Upper lobe of left lung (tissue), 6 donors: Measurements from ENCODE around the gene CTBP2. TPM values are rescaled to one million over a fixed set of nuclear protein-coding genes. Genes with fewer than 3 reads are reported as not detected.

Experiments
- ATAC-seq, 2 donors: fragments of 200-7000 bp; cut with Tn5 transposase; one replicate each; pipeline ENCODE4 v1.9.1; 2022; ENCODE audit warnings: mild to moderate bottlenecking in 2 of 2, moderate library complexity in 2 of 2; ENCODE audit not compliant: low FRiP score in 2 of 2
- DNase-seq, 2 donors: peaks; one replicate each; pipeline ENCODE4 v3.0.0-alpha.2; 2019 to 2020
- H3K27ac ChIP-seq, 4 donors: fragments of 200-600 bp; sonication (generic); one replicate each; pipeline ENCODE4 v1.5.1; 2016 to 2019
- H3K27me3 ChIP-seq, 4 donors: fragments of 200-600 bp; sonication (generic); one replicate each; pipeline ENCODE4 v1.5.1; 2017 to 2019
- H3K36me3 ChIP-seq, 4 donors: fragments of 200-600 bp; sonication (generic); one replicate each; pipeline ENCODE4 v1.5.1; 2016 to 2019
- H3K4me1 ChIP-seq, 4 donors: fragments of 200-600 bp; sonication (generic); one replicate each; pipeline ENCODE4 v1.5.1; 2018 to 2019
- H3K4me3 ChIP-seq, 4 donors: fragments of 200-600 bp; sonication (generic); one replicate each; pipeline ENCODE4 v1.5.1; 2017 to 2019; ENCODE audit warnings: mild to moderate bottlenecking in 2 of 4, moderate library complexity in 1 of 4
- H3K9me3 ChIP-seq, 4 donors: fragments of 200-600 bp; sonication (generic); one replicate each; pipeline ENCODE4 v1.5.1; 2018 to 2019
- EP300 ChIP-seq, 4 donors: sonication (generic); formaldehyde crosslinking; IDR thresholded peaks; one replicate each; pipeline ENCODE4 v1.5.1; 2017; ENCODE audit warnings: antibody characterized with exemption in 4 of 4, control low read depth in 2 of 4
- POLR2A ChIP-seq, 4 donors: fragments of 450-650 bp; IDR thresholded peaks; one replicate each; pipeline ENCODE4 v1.5.1; 2016 to 2017; ENCODE audit warnings: antibody characterized with exemption in 4 of 4, mild to moderate bottlenecking in 2 of 4
- POLR2AphosphoS5 ChIP-seq, 2 donors: sonication (generic); formaldehyde crosslinking; IDR thresholded peaks; one replicate each; pipeline ENCODE4 v1.5.1; 2017; ENCODE audit warnings: antibody characterized with exemption in 2 of 2
- WGBS, 2 donors: methylation state at CpG; one replicate each; pipeline ENCODE4 v1.1.5; 2017 to 2018; 5-methylcytosine and 5-hydroxymethylcytosine counted together
- total RNA-seq, 6 donors: library from RNA; depleted of rRNA in 4 of 6; stranded (reverse); fragments of >200 nt in 4 of 6; gene quantifications; one replicate each; pipeline versions ENCODE4 v1.1.0 to v1.2.1, GENCODE V29; 2016 to 2021
- TF ChIP-seq, protein P1 (sequence below), 6 experiments: fragments of 450-650 bp in 4 of 6; fragments of 200-600 bp in 2 of 6; sonication (generic) in 2 of 6; IDR thresholded peaks; one replicate each; pipeline ENCODE4 v1.5.1; 2016 to 2019; ENCODE audit warnings: antibody characterized with exemption in 6 of 6
- donor health status: DM: no; HTN: no; CAD: no; lungs with moderate emphysema.
- donor health status: DM: no; HTN: yes; CAD: no; lungs with severe emphysema.

CTBP2 gene
- 10 to 100 TPM; 47.1 to 82.5 (median 59.7) TPM for total RNA-seq

DNA sequence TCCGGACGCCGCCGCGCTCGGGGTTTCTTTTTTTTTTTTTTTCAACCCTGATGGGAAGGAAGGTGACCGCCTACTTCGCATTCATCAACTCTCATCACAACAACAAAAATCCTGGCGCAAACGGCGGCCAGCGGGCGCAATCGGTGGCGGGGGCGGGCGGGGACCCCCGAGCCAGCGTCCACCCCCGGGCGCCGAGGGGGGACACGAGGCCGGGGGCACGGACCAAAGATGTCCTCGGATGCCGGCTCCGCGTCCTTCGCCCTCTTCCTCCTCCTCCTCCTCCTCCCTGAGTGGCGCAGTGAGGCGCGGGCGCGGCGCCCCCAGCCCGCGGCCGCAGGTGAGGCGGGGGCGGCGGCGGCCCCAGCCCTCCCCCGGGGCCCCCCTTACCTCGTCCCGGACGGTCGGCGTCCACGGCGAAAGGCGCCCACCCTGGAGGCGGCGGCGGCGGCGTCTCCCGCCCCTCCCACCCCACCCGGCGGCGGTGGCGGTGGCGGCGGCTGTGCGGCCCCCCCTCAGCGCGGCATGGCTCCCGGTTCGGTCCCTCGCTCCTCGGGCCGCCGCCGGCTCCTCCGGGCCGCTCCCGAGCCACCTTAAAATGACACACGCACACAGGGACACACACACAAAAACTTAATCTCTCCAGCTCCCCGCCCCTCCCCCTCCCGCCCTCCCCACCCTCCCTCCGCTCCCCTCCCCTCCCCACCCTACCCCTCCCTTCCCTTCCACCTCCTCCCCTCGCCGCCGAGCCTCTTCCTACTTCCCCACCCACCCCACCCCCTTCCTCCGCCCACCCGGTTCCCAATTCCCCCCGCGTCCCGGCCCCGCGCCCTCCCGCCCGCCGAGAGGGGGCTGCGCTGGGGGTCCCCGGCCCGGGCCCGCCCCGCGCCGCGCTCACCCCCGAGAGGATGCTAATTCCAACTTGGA lies at the start of gene CTBP2:
Gene CTBP2, minus strand, starts transcription at position 632 of the 924 bp plus-strand sequence.
- Histone ChIP-seq H3K9me3 (no peaks in the 10 kb centered on the region), H3K4me1 (peaks cover 26 to 49% (median 37%) of the 10 kb centered on the region in 4 donors), H3K27ac (peak within 1 kb of the TSS; percentile 96 to 100 (median 97)), H3K4me3 (peak within 1 kb of the TSS; percentile 88 to 94 (median 92)), H3K27me3 (peaks cover 0 to 3% (median 0%) of the 10 kb centered on the region in 4 donors), H3K36me3 (no peaks in the 10 kb centered on the region)
- WGBS, 2 donors, result 0 to 2% methylated on average over 17 to 18 of the region's 103 CpGs
- peak in 1 of 2 donors; percentile 50 for ATAC-seq
- TF ChIP-seq EP300 (IDR thresholded peaks at IDR 0.05) (no peak), POLR2AphosphoS5 (IDR thresholded peaks at IDR 0.05) (no peak), POLR2A (IDR thresholded peaks at IDR 0.05) (peak in 2 of 4 donors; percentile 7 to 23)
- TF ChIP-seq, protein P1, sequence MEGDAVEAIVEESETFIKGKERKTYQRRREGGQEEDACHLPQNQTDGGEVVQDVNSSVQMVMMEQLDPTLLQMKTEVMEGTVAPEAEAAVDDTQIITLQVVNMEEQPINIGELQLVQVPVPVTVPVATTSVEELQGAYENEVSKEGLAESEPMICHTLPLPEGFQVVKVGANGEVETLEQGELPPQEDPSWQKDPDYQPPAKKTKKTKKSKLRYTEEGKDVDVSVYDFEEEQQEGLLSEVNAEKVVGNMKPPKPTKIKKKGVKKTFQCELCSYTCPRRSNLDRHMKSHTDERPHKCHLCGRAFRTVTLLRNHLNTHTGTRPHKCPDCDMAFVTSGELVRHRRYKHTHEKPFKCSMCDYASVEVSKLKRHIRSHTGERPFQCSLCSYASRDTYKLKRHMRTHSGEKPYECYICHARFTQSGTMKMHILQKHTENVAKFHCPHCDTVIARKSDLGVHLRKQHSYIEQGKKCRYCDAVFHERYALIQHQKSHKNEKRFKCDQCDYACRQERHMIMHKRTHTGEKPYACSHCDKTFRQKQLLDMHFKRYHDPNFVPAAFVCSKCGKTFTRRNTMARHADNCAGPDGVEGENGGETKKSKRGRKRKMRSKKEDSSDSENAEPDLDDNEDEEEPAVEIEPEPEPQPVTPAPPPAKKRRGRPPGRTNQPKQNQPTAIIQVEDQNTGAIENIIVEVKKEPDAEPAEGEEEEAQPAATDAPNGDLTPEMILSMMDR (IDR thresholded peaks at IDR 0.05), result no peak
- peak; percentile 55 to 92 for DNase-seq

DNA sequence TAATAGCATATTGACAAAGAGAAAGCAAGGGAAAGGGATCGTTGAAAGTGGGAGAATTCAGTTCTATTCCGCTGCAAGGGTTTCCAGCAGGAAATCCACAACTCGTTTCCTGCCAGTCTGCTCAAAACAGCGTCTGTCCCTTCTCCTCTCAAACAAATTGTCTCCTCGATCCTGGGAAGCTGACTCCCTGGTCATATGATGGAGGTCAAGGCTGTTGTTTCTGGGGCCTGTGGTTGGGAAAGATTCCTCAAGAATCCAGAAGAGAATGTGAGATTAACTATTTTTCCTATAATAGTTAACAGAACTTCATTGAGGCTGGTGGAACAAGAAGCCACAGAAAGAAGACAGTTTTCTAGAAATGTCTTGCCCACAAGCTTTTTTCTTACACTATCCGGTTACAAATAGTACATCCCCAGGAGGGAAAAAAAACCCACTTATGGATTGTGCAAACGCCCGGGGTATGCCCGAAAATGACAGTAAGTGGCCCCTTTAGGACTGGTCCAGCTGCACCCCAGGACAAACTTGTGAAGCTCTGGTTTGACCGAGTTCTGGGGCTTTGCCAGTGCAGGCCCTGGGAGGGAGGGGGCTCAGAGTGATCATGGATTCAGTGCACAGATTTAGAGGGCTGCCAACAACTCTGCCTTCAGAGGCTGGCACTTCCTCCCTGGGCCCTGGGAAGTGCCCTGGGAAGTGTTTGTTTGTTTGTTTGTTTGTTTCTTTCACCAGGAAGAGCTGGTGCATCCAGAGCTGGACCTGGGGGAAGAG lies 49.4 kb upstream of the CTBP2 start:
- DNase-seq (no peak), ATAC-seq (peak in 1 of 2 donors; percentile 14)
- Histone ChIP-seq H3K27ac (no peak overlapping the region), H3K4me3 (peak overlapping the region in 1 of 4 donors; percentile 14), H3K9me3 (no peaks in the 10 kb centered on the region), H3K36me3 (no peaks in the 10 kb centered on the region), H3K27me3 (no peaks in the 10 kb centered on the region), H3K4me1 (no peaks in the 10 kb centered on the region)
- WGBS, 2 donors, result 56 to 59% methylated on average over 10 of the region's 10 CpGs
- TF ChIP-seq POLR2AphosphoS5 (IDR thresholded peaks at IDR 0.05) (no peak), POLR2A (IDR thresholded peaks at IDR 0.05) (no peak), EP300 (IDR thresholded peaks at IDR 0.05) (no peak)
- TF ChIP-seq, protein P1 (IDR thresholded peaks at IDR 0.05), result no peak

DNA sequence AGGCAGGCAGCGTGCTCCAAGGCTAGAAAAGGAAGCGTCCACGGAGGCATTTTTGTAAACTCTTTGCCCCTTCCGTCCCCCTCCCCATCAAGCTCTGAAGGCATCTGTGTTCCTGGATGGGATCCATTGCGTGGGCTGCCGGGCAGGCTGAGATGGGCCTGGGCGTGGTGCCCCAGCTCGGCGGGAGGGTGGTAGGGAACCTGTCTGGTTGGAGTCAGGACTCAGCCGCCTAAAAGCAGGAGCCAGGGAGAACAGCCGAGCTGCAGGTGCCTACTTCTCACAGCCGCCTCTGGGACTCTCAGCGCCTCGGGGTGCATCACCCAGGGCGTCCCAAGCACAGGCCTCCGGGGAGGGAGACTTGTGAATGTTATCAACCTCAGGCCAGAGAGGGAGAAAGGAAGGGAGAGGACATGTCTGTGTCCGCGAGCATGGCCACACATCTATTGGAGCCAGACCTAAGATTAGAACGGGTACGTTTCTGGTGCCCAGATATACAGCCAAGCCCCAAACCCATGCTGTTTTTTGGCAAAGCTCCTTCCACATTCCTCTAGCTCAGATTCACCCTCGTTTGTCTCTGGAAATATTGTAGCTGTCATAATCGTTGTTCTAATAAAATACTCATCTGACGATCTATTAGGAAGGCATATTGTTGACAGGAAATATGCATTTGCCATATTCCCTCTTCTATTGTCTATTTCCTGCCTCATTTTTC lies 48.6 kb upstream of the CTBP2 start:
- WGBS, 2 donors, result 75 to 82% methylated on average over 22 to 23 of the region's 23 CpGs
- TF ChIP-seq, protein P1 (IDR thresholded peaks at IDR 0.05), result no peak
- TF ChIP-seq EP300 (IDR thresholded peaks at IDR 0.05) (no peak), POLR2AphosphoS5 (IDR thresholded peaks at IDR 0.05) (no peak), POLR2A (IDR thresholded peaks at IDR 0.05) (no peak)
- H3K9me3 ChIP-seq, result no peaks in the 10 kb centered on the region
- no peak overlapping the region for H3K27ac ChIP-seq
- H3K27me3 ChIP-seq, result no peaks in the 10 kb centered on the region
- H3K36me3 ChIP-seq, result no peaks in the 10 kb centered on the region
- DNase-seq, result no peak
- ATAC-seq, result no peak
- H3K4me1 ChIP-seq, result no peaks in the 10 kb centered on the region
- peak overlapping the region in 1 of 4 donors; percentile 14 for H3K4me3 ChIP-seq

DNA sequence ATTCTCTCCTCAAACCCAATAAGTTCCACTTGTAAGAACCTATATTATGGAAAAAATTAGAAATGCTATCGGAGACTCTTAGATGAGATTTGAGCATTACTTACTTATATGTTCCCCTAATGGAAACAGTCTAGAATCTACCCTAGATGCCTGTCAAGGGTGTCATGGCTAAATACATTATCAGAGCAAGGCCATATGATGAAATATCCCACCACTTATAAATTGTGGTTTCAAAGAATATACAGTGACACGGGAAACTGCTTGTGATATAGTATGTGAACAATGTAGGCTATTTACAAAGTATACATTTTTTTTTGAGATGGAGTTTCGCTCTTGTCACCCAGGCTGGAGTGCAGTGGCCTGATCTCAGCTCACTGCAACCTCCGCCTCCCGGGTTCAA lies 46.3 kb upstream of the CTBP2 start:
- no peaks in the 10 kb centered on the region for H3K4me1 ChIP-seq
- 87 to 91% methylated on average over 5 of the region's 5 CpGs for WGBS, 2 donors
- no peaks in the 10 kb centered on the region for H3K27me3 ChIP-seq
- H3K27ac ChIP-seq, result no peak overlapping the region
- no peak for DNase-seq
- no peak overlapping the region for H3K4me3 ChIP-seq
- ATAC-seq, result no peak
- no peaks in the 10 kb centered on the region for H3K9me3 ChIP-seq
- TF ChIP-seq, protein P1 (IDR thresholded peaks at IDR 0.05), result no peak
- TF ChIP-seq POLR2A (IDR thresholded peaks at IDR 0.05) (no peak), EP300 (IDR thresholded peaks at IDR 0.05) (no peak), POLR2AphosphoS5 (IDR thresholded peaks at IDR 0.05) (no peak)
- no peaks in the 10 kb centered on the region for H3K36me3 ChIP-seq
